GF-D8 (cell line): ENCODE data around the gene MAPK10.
"Not testable (repeated sequence)": the region's sequence is repeated elsewhere in the genome, so short reads cannot be mapped to it uniquely, and the experiment has no call there.

ENCODE experiments used
- DNase-seq: peaks from one replicate; lab custom pipeline; 2025; lab: John Stamatoyannopoulos, UW

The MAPK10 gene

GRCh38 chr4:85967872-85968271 lies 392.0 kb downstream of the MAPK10 start:
- no peak for DNase-seq

GRCh38 chr4:85966373-85966772 lies 393.5 kb downstream of the MAPK10 start:
- no peak for DNase-seq

DNA sequence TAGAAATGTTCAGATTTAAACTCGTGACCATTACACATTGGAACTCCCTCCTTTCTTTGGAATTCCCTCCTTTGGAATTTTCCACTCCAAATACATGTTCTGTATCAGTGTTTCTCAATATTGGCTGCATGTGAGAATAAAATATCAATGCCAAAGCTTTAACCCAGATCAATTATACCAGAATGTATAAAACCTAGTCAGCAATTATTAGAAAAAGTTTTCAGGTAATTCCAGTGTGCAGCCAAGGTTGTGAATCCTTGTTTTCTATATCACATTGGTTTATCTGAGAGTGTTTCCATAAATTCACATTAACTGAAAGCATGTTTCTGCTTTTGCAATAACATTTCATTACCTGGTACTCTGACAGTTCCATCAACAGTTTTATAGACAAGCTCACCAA lies 394.3 kb downstream of the MAPK10 start:
- no peak for DNase-seq

DNA sequence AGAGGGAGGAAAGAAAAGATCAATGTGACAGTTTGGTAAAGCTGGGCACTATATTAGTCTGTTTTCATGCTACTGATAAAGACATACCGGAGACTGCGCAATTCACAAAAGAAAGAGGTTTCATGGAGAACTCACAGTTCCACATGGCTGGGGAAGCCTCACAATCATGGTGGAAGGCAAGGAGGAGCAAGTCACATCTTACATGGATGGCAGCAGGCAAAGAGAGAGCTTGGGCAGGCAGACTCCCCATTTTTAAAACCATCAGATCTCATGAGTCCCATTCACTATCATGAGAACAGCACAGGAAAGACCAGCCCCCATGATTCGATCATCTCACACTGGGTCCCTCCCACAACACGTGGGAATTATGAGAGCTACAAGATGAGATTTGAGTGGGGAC lies 394.8 kb downstream of the MAPK10 start:
- not testable (repeated sequence) for DNase-seq

DNA sequence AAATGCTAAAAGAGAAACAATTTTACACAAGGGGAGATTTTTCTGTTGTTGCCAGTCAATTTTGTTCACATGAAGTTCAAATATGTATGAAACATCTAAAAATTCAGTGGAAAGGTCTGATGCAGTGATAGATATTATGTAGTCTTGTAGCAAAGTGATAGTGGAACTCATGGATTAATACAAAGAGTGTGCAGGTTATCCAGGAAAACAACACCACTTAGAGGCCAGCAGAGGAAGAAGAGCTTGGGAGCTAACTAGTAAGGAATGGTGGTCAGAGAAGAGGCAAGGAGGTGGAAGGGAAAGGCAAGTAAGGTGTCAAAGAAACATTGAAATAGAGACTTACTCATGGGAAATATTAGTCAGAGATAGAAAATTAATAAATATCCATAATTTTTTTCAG lies 395.6 kb downstream of the MAPK10 start:
- DNase-seq, result no peak

DNA sequence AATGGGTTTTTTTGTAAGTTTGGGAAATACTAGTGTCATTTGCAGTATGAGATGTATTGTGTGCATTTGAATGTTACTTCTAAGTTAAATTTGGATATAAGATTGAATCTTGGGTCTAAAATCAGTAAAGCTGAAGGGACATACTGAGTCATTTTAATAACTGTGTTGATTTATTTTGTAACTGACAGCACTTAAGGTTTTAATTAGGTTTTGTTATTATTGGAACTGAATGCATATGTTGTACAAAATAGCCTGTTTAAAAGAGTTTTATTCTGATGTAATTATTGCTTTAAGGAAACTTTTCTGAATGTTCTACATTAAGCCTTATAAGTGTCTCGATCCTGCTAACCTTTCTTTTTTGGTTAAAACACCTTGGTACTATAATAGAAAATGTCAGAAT lies 396.6 kb downstream of the MAPK10 start:
- DNase-seq, result no peak

- no peak for DNase-seq
These were observed 398.0 kb downstream of the MAPK10 start for GRCh38 chr4:85961887-85962286.

DNA sequence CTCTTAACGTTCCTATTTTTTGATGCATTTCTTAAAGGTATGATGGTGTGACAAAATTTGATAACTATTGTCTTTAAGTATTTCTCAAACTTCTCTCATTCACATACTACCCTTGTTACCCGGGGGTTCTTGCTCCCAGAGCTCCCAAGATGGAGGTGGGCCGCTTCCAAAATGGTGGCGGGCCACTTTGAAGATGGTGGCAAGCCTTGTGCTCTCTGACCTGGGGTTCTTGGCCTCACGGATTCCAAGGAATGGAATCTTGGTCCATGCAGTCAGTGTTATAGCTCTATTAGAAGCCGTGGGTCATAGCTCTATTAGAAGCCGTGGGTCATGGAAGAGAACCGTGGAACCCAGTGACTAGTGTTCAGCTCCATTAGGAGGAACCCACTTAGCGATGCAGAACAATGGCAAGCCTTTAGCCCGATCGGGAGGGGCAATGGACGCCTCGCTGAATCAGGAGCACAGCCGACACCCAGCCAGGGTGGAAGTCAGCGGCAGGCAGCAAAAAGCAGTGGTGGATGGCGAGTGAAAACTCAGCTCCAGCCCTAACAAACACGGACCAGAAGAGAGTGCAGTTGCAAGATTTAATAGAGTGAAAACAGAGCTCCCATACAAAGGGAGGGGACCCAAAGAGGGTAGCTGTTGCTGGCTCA lies 403.4 kb downstream of the MAPK10 start:
- no peak for DNase-seq

- no peak for DNase-seq
These were observed 404.1 kb downstream of the MAPK10 start for GRCh38 chr4:85955620-85956292.

GRCh38 chr4:85953651-85954018 lies 406.2 kb downstream of the MAPK10 start:
- no peak for DNase-seq

GRCh38 chr4:85952972-85953650 lies 406.7 kb downstream of the MAPK10 start:
- no peak for DNase-seq

DNA sequence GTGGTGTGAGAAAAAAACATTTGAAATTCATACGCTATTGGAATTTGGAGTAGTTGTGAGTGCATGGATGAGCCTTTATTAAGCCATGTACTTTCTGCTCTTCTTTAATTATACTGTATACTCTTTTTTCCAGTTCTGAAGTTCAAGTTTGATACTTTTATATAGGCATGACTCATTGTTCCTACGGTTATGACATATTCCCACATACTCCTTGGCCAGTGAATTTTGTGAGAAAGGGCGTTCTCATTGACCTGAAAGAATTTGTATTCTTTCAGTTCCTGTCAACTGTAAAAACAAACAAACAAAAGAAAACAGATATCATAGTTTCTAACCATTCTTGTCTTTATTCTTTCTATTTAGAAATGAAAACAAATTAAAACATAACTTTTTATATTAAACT lies 407.3 kb downstream of the MAPK10 start:
- no peak for DNase-seq

GRCh38 chr4:85951099-85951498 lies 408.8 kb downstream of the MAPK10 start:
- DNase-seq, result no peak

DNA sequence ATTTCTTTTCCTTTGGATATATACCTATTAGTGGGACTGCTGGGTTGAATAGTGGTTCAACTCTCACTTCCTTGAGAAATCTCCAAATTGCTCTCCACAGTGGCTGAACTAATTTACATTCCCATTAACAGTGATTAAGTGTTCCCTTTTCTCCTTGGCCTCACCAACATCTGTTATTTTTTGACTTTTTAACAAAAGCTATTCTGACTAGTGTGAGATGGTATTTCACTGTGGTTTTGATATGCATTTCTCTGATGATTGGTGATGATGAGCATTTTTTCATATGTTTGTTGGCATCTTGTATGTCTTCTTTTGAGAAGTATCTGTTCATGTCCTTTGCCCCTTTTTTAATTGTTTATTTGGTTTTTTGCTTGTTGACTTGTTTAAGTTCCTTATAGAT lies 413.0 kb downstream of the MAPK10 start:
- no peak for DNase-seq

DNA sequence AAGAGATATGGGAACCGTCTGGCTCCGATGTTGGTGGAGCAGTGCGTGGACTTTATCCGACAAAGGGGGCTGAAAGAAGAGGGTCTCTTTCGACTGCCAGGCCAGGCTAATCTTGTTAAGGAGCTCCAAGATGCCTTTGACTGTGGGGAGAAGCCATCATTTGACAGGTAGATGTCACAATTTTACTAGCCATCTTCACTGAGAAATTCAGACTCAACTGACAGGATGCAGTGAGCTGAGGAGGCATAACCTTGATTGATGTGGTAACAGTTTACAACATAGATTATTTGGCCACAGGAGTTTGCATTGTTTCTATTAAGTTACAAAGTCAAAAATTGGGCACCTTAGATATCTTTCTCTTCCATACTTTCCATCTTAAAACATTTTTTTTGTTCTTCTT lies 417.7 kb downstream of the MAPK10 start:
- no peak for DNase-seq

- DNase-seq, result no peak
These were observed 419.7 kb downstream of the MAPK10 start for GRCh38 chr4:85940151-85940550.
